Adrenal gland (tissue), 5 donors: Measurements from ENCODE around the gene DENND2A.
"Not testable (repeated sequence)": the region's sequence is repeated elsewhere in the genome, so short reads cannot be mapped to it uniquely, and the experiment has no call there.

ENCODE experiments used
- CTCF ChIP-seq, 6 experiments: fragments of 450-650 bp in 4 of 6; fragments of 200-600 bp in 2 of 6; sonication (generic) in 1 of 6; IDR thresholded peaks; 1 replicate in 5 of 6; 2 replicates in 1 of 6; pipeline versions ENCODE4 v1.5.1 to v1.8.0; 2016 to 2021; ENCODE audit warnings: antibody characterized with exemption in 6 of 6, mild to moderate bottlenecking in 2 of 6, moderate library complexity in 1 of 6
- POLR2A ChIP-seq, 2 donors: fragments of 450-650 bp; IDR thresholded peaks; one replicate each; pipeline ENCODE4 v1.6.1; 2017; ENCODE audit warnings: antibody characterized with exemption in 2 of 2, mild to moderate bottlenecking in 2 of 2, moderate library complexity in 1 of 2
- donor health status: DM: no; HTN: no; CAD: no.

- not testable (repeated sequence) for TF ChIP-seq CTCF, POLR2A (IDR thresholded peaks at IDR 0.05)
Measured at GRCh38 chr7:140507556-140507955, 133.1 kb downstream of the DENND2A start.
